GM23338 (cell line): Measurements from ENCODE around the gene RNF34. TPM values are rescaled to one million over a fixed set of nuclear protein-coding genes. Genes with fewer than 3 reads are reported as not detected.

ENCODE experiments used
- CREB1 ChIP-seq: fragments of 250-450 bp; sonication (Bioruptor Pico); IDR thresholded peaks from 2 replicates; pipeline ENCODE4 v1.5.0; 2020; ENCODE audit warnings: low read depth, mild to moderate bottlenecking, moderate library complexity
- ZNF462 ChIP-seq: fragments of 250-450 bp; sonication (Bioruptor Pico); IDR thresholded peaks from 2 replicates; pipeline ENCODE4 v1.5.0; 2020; ENCODE audit warnings: mild to moderate bottlenecking, moderate library complexity
- microRNA-seq: library from miRNA; unstranded; fragments of <30 nt; microRNA quantifications from one replicate; pipeline ENCODE4, GENCODE V29; 2017
- polyA plus RNA-seq: library from polyadenylated mRNA; unstranded; fragments of >200 nt; fragmentation: Nextera tagmentation; extraction: Ambion mirVana; gene quantifications from 2 replicates; pipeline ENCODE4 v1.2.1, GENCODE V29; 2016
- total RNA-seq: library from RNA; depleted of rRNA; stranded (reverse); fragments of >200 nt; shearing (Covaris generic); gene quantifications from 2 replicates; pipeline ENCODE4 v1.2.3, GENCODE V29; 2014; rRNA removed

RNF34 gene
- total and polyA plus RNA-seq, 2 experiments from 2014 or later: 47.2 to 63.3 TPM

GRCh38 chr12:121472150-121472905 is 72.4 kb downstream of the RNF34 start (continued):
- TF ChIP-seq ZNF462 (CRISPR knock-in tag) (no peak), CREB1 (CRISPR knock-in tag) (no peak)

Small RNA genes within 50 kb of the gene (microRNA-seq; reads per million reads assigned to microRNA genes)
- gene MIR7107: not detected

Other genes with a start within 250 kb of the RNF34 start
- gene P2RX4, start 190.0 kb upstream of the RNF34 start, total RNA-seq: 18.9 and 19.5 TPM in 2 replicates
- 5.6 and 5.9 TPM in 2 replicates for gene P2RX4, start 190.0 kb upstream of the RNF34 start, polyA plus RNA-seq
- gene CAMKK2, start 103.4 kb upstream of the RNF34 start, total RNA-seq: 18.5 and 26.4 TPM in 2 replicates
- gene CAMKK2, start 103.4 kb upstream of the RNF34 start, polyA plus RNA-seq: 9.5 and 10.3 TPM in 2 replicates
- 114 and 125 TPM in 2 replicates for gene ANAPC5, start 47.7 kb upstream of the RNF34 start, total RNA-seq
- gene ANAPC5, start 47.7 kb upstream of the RNF34 start, polyA plus RNA-seq: 62.4 and 65.9 TPM in 2 replicates
- gene KDM2B, start 180.9 kb downstream of the RNF34 start, total RNA-seq: 137 and 161 TPM in 2 replicates
- 59.4 and 64.4 TPM in 2 replicates for gene KDM2B, start 180.9 kb downstream of the RNF34 start, polyA plus RNA-seq
- 31.0 and 32.0 TPM in 2 replicates for gene ORAI1, start 226.4 kb downstream of the RNF34 start, total RNA-seq
- gene ORAI1, start 226.4 kb downstream of the RNF34 start, polyA plus RNA-seq: 22.2 and 23.7 TPM in 2 replicates